DOHH2 (cell line): ENCODE data around the gene GDF10.

ENCODE experiments used
- H3F3A ChIP-seq: fragments of 200-600 bp; sonication (generic), shearing (Covaris generic); 2 replicates; pipeline ENCODE4 v1.6.0; 2016; ENCODE audit warnings: antibody characterized with exemption, mild to moderate bottlenecking; ENCODE audit not compliant: control insufficient read depth, insufficient read depth
- H3K27ac ChIP-seq: fragments of 200-600 bp; sonication (generic); 2 replicates; pipeline ENCODE4 v1.5.1; 2014; ENCODE audit warnings: low read depth, mild to moderate bottlenecking, low read length, moderate library complexity
- H3K27me3 ChIP-seq: fragments of 200-600 bp; sonication (generic); 2 replicates; pipeline ENCODE4 v1.6.1; 2014; ENCODE audit warnings: mild to moderate bottlenecking, low read length, mixed read lengths; ENCODE audit not compliant: control insufficient read depth
- H3K36me3 ChIP-seq: fragments of 200-600 bp; sonication (generic); 2 replicates; pipeline ENCODE4 v1.6.1; 2014; ENCODE audit warnings: mild to moderate bottlenecking, low read length, moderate library complexity, mixed read lengths; ENCODE audit not compliant: control insufficient read depth
- H3K4me1 ChIP-seq: fragments of 200-600 bp; sonication (generic); 2 replicates; pipeline ENCODE4 v1.6.1; 2014; ENCODE audit warnings: mild to moderate bottlenecking, low read length, mixed read lengths; ENCODE audit not compliant: control insufficient read depth
- H3K4me2 ChIP-seq: fragments of 200-600 bp; sonication (generic); 2 replicates; pipeline ENCODE4 v1.6.0; 2014; ENCODE audit warnings: mild to moderate bottlenecking, low read length, moderate library complexity
- H3K4me3 ChIP-seq: fragments of 200-600 bp; sonication (generic); 2 replicates; pipeline ENCODE4 v1.5.1; 2014; ENCODE audit warnings: mild to moderate bottlenecking, low read length, mixed read lengths
- H3K79me2 ChIP-seq: fragments of 200-600 bp; sonication (generic); 2 replicates; pipeline ENCODE4 v1.6.1; 2014; ENCODE audit warnings: mild to moderate bottlenecking, low read length, mixed read lengths; ENCODE audit not compliant: control insufficient read depth
- H3K9me2 ChIP-seq: fragments of 200-600 bp; sonication (generic); replicated peaks from 2 replicates; pipeline ENCODE4 v1.6.1; 2014; ENCODE audit warnings: mild to moderate bottlenecking, low read length, mixed read lengths; ENCODE audit not compliant: control insufficient read depth
- H3K9me3 ChIP-seq: fragments of 200-600 bp; sonication (generic); 2 replicates; pipeline ENCODE4 v1.6.1; 2014; ENCODE audit warnings: antibody characterized with exemption, low read length, mixed read lengths; ENCODE audit not compliant: control insufficient read depth, insufficient read depth
- H4K20me1 ChIP-seq: fragments of 200-600 bp; sonication (generic); 2 replicates; pipeline ENCODE4 v1.6.0; 2014; ENCODE audit warnings: low read depth, mild to moderate bottlenecking, antibody characterized with exemption, low read length, moderate library complexity; ENCODE audit not compliant: control insufficient read depth, insufficient read depth
- EZH2phosphoT487 ChIP-seq: fragments of 200-600 bp; sonication (generic); IDR thresholded peaks from 2 replicates; pipeline ENCODE4 v1.6.1; 2017; ENCODE audit warnings: borderline replicate concordance, mild to moderate bottlenecking, antibody characterized with exemption, low read length, moderate library complexity, mixed read lengths
- TF ChIP-seq, protein P1 (sequence below): fragments of 200-600 bp; sonication (generic); IDR thresholded peaks from one replicate; pipeline ENCODE4 v1.5.1; 2014; ENCODE audit warnings: antibody characterized with exemption, mild to moderate bottlenecking, low read depth, low read length; ENCODE audit not compliant: poor library complexity, severe bottlenecking

The GDF10 gene

DNA sequence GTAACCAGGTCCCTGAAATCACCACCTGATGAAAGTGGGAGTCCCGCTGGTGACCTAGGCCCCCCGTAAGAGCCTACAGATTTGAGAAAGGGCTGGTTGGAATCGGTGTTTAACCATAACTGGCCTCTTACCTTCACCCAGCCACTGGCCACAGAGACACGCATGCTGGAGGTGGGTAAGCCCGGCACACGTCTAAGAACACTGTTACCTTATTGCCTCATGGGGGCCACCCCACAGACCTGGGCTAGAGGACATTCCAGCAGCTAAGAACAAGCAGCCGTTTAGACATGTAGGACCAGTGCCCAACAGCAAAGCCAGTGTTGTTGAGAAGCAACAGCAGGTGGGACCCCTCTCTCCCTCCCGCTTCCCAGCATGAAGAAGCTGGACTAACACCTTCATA lies 19.8 kb downstream of the GDF10 start:
- Histone ChIP-seq H3K9me3 (no peaks in the 10 kb centered on the region), H3K79me2 (no peaks in the 10 kb centered on the region), H3F3A (no peaks in the 10 kb centered on the region), H3K9me2 (no peaks in the 10 kb centered on the region), H3K4me2 (no peak overlapping the region), H4K20me1 (no peaks in the 10 kb centered on the region), H3K27ac (no peak overlapping the region), H3K4me1 (no peaks in the 10 kb centered on the region), H3K27me3 (no peaks in the 10 kb centered on the region), H3K4me3 (no peak overlapping the region), H3K36me3 (no peaks in the 10 kb centered on the region)
- TF ChIP-seq, protein P1, sequence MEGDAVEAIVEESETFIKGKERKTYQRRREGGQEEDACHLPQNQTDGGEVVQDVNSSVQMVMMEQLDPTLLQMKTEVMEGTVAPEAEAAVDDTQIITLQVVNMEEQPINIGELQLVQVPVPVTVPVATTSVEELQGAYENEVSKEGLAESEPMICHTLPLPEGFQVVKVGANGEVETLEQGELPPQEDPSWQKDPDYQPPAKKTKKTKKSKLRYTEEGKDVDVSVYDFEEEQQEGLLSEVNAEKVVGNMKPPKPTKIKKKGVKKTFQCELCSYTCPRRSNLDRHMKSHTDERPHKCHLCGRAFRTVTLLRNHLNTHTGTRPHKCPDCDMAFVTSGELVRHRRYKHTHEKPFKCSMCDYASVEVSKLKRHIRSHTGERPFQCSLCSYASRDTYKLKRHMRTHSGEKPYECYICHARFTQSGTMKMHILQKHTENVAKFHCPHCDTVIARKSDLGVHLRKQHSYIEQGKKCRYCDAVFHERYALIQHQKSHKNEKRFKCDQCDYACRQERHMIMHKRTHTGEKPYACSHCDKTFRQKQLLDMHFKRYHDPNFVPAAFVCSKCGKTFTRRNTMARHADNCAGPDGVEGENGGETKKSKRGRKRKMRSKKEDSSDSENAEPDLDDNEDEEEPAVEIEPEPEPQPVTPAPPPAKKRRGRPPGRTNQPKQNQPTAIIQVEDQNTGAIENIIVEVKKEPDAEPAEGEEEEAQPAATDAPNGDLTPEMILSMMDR, result no peak
- TF ChIP-seq EZH2phosphoT487, result no peak

DNA sequence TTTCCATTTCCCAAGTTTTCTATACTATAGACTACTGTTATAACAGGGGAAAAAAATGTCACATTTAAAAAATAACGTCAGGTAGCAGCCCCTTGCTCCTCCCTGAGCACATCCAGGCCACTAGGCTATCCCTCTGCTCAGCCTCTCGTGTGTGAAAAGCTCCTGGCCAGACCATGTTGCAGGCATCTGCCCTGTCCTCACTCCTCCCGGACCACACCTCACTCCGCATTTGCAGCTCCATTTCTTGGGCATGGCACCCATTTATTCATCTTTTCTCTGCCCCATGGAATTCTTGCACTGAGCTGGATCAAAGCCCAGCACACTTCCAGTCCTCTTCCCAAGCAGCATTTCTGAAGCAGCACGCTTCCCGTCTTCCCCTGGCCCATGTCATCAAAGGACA lies 20.8 kb downstream of the GDF10 start:
- no peak for TF ChIP-seq EZH2phosphoT487
- TF ChIP-seq, protein P1, result no peak
- no peak overlapping the region for H3K4me2 ChIP-seq
- H3K79me2 ChIP-seq, result no peaks in the 10 kb centered on the region
- H3K4me3 ChIP-seq, result no peak overlapping the region
- no peak overlapping the region for H3K27ac ChIP-seq
- no peaks in the 10 kb centered on the region for H3F3A ChIP-seq
- no peaks in the 10 kb centered on the region for H4K20me1 ChIP-seq
- H3K36me3 ChIP-seq, result no peaks in the 10 kb centered on the region
- no peaks in the 10 kb centered on the region for H3K9me2 ChIP-seq
- no peaks in the 10 kb centered on the region for H3K27me3 ChIP-seq
- H3K9me3 ChIP-seq, result no peaks in the 10 kb centered on the region
- H3K4me1 ChIP-seq, result no peaks in the 10 kb centered on the region

DNA sequence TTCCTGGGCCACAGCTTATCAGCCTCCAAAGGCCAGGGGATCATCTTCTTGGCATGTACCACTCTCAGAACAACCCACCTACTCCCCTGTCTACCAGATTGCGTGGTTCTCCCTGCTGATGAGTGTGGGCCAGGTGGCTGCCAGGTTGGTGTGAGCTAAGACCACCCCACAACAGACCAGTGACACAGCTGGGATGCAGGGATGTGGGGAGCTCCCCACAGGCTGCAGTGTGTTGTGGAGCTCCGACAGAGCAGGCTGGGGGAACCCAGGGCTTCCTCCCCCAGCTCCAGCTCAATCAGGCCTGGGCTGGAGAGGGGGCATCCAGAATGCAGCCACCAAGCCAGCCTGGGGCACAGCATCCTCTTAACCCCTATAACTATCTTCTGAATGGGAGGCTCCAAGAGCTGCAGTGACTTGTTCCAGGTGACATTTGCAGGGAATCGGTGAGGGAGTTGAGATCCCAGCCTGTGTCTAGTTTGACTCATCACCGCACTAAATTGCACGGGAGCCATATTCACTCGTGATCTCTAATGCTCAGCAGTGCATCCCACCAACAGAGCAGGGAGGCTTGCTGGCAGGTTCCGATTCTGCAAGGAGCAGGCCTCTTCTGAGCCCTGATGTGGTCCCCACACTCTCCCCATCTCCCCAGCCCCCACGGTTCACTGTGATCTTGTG lies 21.7 kb downstream of the GDF10 start:
- no peaks in the 10 kb centered on the region for H3K27me3 ChIP-seq
- H3K9me3 ChIP-seq, result no peaks in the 10 kb centered on the region
- no peaks in the 10 kb centered on the region for H3K36me3 ChIP-seq
- TF ChIP-seq, protein P1, result no peak
- TF ChIP-seq EZH2phosphoT487, result no peak
- no peak overlapping the region for H3K4me3 ChIP-seq
- H3K4me2 ChIP-seq, result no peak overlapping the region
- no peaks in the 10 kb centered on the region for H3K4me1 ChIP-seq
- no peaks in the 10 kb centered on the region for H4K20me1 ChIP-seq
- H3K27ac ChIP-seq, result no peak overlapping the region
- H3F3A ChIP-seq, result no peaks in the 10 kb centered on the region
- H3K79me2 ChIP-seq, result no peaks in the 10 kb centered on the region
- H3K9me2 ChIP-seq, result no peaks in the 10 kb centered on the region
